ENCODE measurements around the gene GPC5. TPM values are rescaled to one million over a fixed set of nuclear protein-coding genes. Genes with fewer than 3 reads are reported as not detected.
"Not testable (repeated sequence)": the region's sequence is repeated elsewhere in the genome, so short reads cannot be mapped to it uniquely, and the experiment has no call there.

GPC5 gene
- total and polyA plus RNA-seq, 9 donors: 0.10 to 1.5 (median 0.38) TPM

DNA sequence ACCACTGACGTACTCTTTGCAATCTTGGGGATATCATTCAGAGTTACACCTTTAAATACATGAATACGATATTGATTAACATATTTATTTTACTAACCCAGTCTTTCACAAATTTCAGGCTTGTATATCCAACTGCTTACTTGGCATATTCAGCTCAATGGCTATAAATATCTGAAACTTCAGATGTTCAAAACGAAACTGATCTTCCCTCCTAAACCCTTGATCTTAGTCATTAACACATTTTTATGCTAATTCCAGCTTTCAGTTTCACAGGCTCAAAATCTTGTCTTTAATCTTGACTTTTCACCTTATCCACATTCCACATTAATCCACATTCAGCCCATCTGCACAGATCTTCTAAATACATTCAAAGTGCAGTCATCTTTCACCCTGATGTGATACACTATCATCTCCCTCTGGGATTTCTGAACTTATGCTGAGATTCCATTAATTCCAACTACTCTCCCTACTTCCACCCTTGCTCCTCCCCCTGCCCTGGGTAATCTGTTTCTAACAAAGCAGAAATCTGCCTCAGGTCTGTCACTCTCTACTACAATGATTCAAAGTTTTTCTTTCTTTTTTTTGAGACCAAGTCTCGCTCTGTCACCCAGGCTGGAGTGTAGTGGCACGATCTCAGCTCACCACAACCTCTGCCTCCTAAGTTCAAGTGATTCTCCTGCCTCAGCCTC is 387.2 kb downstream of the GPC5 start:
- no peaks in the 10 kb centered on the region for H3K9me3 ChIP-seq
- no peak for DNase-seq
- no peak overlapping the region for H3K27ac ChIP-seq
- 72 to 79% (median 76%) methylated on average over 5 of the region's 5 CpGs for WGBS, 3 donors
- no peaks in the 10 kb centered on the region for H3K4me1 ChIP-seq (ENCODE audit: insufficient read depth)
- H3K27me3 ChIP-seq: no peaks in the 10 kb centered on the region
- TF ChIP-seq EP300 (IDR thresholded peaks at IDR 0.05) (no peak), POLR2A (IDR thresholded peaks at IDR 0.05) (no peak)
- TF ChIP-seq, protein P1, sequence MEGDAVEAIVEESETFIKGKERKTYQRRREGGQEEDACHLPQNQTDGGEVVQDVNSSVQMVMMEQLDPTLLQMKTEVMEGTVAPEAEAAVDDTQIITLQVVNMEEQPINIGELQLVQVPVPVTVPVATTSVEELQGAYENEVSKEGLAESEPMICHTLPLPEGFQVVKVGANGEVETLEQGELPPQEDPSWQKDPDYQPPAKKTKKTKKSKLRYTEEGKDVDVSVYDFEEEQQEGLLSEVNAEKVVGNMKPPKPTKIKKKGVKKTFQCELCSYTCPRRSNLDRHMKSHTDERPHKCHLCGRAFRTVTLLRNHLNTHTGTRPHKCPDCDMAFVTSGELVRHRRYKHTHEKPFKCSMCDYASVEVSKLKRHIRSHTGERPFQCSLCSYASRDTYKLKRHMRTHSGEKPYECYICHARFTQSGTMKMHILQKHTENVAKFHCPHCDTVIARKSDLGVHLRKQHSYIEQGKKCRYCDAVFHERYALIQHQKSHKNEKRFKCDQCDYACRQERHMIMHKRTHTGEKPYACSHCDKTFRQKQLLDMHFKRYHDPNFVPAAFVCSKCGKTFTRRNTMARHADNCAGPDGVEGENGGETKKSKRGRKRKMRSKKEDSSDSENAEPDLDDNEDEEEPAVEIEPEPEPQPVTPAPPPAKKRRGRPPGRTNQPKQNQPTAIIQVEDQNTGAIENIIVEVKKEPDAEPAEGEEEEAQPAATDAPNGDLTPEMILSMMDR (IDR thresholded peaks at IDR 0.05): no peak
- H3K36me3 ChIP-seq: no peaks in the 10 kb centered on the region
- no peak overlapping the region for H3K4me3 ChIP-seq
- intact Hi-C loops (cut with DNase I): no loop called here

DNA sequence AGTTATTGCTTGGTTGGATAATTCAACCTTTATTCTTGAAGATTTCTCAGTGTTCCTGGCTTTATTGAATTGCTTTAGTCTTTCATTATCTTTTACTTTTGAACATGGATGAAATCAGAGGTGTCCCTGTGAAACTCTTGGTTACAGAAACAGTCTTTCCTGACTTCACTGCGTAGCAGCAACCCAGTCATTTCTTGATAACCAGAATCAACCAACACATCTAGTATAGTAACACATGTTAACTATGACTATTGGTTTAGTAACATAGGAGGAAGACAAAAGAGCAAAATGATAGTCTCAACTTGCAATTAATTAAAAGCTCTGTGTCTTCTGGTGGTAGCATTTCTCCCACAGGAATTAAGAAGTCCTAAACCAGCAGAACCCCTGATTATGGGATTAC is 393.6 kb downstream of the GPC5 start:
- WGBS, 3 donors: 85 to 90% (median 89%) methylated on average over 1 of the region's 1 CpG

DNA sequence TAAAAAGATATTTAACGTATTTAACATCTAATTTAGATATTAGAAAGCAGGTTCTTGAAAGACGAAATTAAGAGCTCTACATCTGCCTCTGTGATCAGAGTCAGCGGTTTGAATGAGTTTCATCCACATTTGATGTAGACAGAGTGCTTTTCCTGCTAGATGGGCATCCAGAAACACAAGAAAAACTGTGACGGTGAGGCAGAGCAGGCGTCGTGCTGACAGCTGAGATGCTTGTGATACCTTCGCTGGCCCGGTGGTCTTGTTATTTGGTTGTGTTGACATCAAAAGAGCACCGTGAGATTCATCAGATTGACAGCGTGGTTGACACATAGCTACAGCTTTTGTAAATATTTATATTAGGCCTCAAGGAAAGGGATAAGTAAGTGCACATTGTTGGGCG is 399.1 kb downstream of the GPC5 start:
- no peak for TF ChIP-seq POLR2A (IDR thresholded peaks at IDR 0.05)
- TF ChIP-seq, protein P1 (IDR thresholded peaks at IDR 0.05): no peak
- TF ChIP-seq EP300 (IDR thresholded peaks at IDR 0.05): no peak
- Histone ChIP-seq H3K4me3 (no peak overlapping the region), H3K9me3 (no peaks in the 10 kb centered on the region), H3K27ac (no peak overlapping the region), H3K4me1 (ENCODE audit: insufficient read depth) (no peaks in the 10 kb centered on the region), H3K36me3 (no peaks in the 10 kb centered on the region), H3K27me3 (no peaks in the 10 kb centered on the region)
- intact Hi-C loops (cut with DNase I): no loop called here
- no peak for DNase-seq
- WGBS, 3 donors: 62 to 77% (median 72%) methylated on average over 11 of the region's 11 CpGs

More for the DNA sequence above, 393.6 kb downstream of the GPC5 start:
- no peak overlapping the region for H3K27ac ChIP-seq
- H3K36me3 ChIP-seq: no peaks in the 10 kb centered on the region
- no peak for TF ChIP-seq POLR2A (IDR thresholded peaks at IDR 0.05)
- TF ChIP-seq EP300 (IDR thresholded peaks at IDR 0.05): no peak
- TF ChIP-seq, protein P1 (IDR thresholded peaks at IDR 0.05): no peak
- intact Hi-C loops (cut with DNase I): no loop called here
- no peak for DNase-seq
- no peaks in the 10 kb centered on the region for H3K4me1 ChIP-seq (ENCODE audit: insufficient read depth)
- H3K27me3 ChIP-seq: no peaks in the 10 kb centered on the region
- no peak overlapping the region for H3K4me3 ChIP-seq
- no peaks in the 10 kb centered on the region for H3K9me3 ChIP-seq

DNA sequence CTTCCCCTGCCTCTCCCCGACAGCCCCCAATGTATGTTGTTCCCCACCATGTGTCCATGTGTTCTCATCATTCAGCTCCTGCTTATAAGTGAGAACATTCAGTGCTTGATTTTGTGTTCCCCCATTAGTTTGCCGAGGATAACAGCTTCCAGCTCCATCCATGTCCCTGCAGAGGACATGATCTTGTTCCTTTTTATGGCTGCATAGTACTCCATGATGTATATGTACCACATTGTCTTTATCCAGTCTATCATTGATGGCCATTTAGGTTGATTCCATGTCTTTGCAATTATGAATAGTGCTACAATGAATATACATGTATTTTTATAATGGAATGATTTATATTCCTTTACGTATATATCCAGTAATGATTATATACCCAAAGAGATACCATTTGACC is 399.9 kb downstream of the GPC5 start:
- H3K4me3 ChIP-seq; H3K27me3 ChIP-seq; H3K4me1 ChIP-seq (ENCODE audit: insufficient read depth); DNase-seq; H3K36me3 ChIP-seq; H3K9me3 ChIP-seq; intact Hi-C loops (cut with DNase I); H3K27ac ChIP-seq: not testable (repeated sequence)
- WGBS, 3 donors: 91 to 95% (median 93%) methylated on average over 3 of the region's 3 CpGs

DNA sequence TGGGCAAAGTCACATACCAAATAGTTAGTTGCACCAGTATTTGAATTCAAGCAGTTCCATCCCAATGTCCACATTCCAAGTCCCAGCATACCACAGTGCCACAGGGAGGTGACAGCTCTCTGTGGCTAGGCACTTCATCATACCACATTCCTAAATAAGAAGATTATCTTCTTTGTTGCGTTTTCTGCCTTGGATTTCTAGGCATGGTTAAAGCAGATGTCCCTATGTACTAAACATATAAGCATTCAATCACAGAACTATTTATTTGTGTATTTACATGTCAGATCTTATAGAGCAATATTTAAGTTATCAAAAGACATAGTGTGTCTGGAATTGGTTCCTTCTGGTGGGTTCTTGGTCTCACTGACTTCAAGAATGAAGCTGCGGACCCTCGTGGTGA is 403.4 kb downstream of the GPC5 start:
- H3K4me3 ChIP-seq; H3K27me3 ChIP-seq; intact Hi-C loops (cut with DNase I): not testable (repeated sequence)

More for the DNA sequence above, 403.4 kb downstream of the GPC5 start:
- not testable (repeated sequence) for H3K36me3 ChIP-seq; DNase-seq; H3K4me1 ChIP-seq (ENCODE audit: insufficient read depth); H3K9me3 ChIP-seq; H3K27ac ChIP-seq
- 83 to 86% (median 84%) methylated on average over 3 of the region's 3 CpGs for WGBS, 3 donors

All from ovary (tissue), 9 donors.